Measurements from ENCODE around the gene ST8SIA6.

DNA sequence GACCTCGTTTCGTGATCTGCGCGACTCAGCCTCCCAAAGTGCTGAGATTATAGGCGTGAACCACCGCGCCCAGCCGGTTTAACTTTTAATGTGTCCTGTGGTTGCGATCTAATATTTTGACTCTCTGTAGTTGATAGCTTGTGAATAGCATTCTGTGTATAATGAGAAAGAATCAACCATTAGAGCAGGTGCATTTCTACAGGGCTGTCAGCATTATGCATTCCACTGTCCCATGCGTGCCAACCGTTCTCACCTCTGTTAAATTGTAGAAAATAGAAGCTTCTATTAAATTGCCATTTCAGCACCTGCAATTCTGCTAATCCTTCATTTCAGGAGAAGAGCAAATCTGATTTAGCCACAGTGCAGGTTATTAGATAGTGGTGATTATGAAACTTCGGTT, 164.6 kb downstream of the ST8SIA6 start:
- TF ChIP-seq, protein P1, sequence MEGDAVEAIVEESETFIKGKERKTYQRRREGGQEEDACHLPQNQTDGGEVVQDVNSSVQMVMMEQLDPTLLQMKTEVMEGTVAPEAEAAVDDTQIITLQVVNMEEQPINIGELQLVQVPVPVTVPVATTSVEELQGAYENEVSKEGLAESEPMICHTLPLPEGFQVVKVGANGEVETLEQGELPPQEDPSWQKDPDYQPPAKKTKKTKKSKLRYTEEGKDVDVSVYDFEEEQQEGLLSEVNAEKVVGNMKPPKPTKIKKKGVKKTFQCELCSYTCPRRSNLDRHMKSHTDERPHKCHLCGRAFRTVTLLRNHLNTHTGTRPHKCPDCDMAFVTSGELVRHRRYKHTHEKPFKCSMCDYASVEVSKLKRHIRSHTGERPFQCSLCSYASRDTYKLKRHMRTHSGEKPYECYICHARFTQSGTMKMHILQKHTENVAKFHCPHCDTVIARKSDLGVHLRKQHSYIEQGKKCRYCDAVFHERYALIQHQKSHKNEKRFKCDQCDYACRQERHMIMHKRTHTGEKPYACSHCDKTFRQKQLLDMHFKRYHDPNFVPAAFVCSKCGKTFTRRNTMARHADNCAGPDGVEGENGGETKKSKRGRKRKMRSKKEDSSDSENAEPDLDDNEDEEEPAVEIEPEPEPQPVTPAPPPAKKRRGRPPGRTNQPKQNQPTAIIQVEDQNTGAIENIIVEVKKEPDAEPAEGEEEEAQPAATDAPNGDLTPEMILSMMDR (IDR thresholded peaks at IDR 0.05): no peak
- TF ChIP-seq POLR2A (IDR thresholded peaks at IDR 0.05) (no peak), POLR2AphosphoS5 (IDR thresholded peaks at IDR 0.05) (no peak)

Data from sigmoid colon (tissue), 4 donors.